Measurements from ENCODE around the gene PARD3.
"Not testable (repeated sequence)": the region's sequence is repeated elsewhere in the genome, so short reads cannot be mapped to it uniquely, and the experiment has no call there.

PARD3 gene

GRCh38 chr10:34297541-34298345 is 517.4 kb downstream of the PARD3 start:
- no peak for DNase-seq (ENCODE audit: low read depth)

- no peak for DNase-seq (ENCODE audit: low read depth)
Measured at GRCh38 chr10:34295142-34295548, 520.0 kb downstream of the PARD3 start.

GRCh38 chr10:34294137-34294536 is 521.0 kb downstream of the PARD3 start:
- no peak for DNase-seq (ENCODE audit: low read depth)

- DNase-seq (ENCODE audit: low read depth) = no peak
Measured at GRCh38 chr10:34292675-34293074, 522.4 kb downstream of the PARD3 start.

- DNase-seq (ENCODE audit: low read depth) = no peak
Measured at GRCh38 chr10:34292194-34292565, 522.9 kb downstream of the PARD3 start.

GRCh38 chr10:34291466-34292193 is 523.5 kb downstream of the PARD3 start:
- DNase-seq (ENCODE audit: low read depth) = no peak

- no peak for DNase-seq (ENCODE audit: low read depth)
Measured at GRCh38 chr10:34290412-34291081, 524.5 kb downstream of the PARD3 start.

- no peak for DNase-seq (ENCODE audit: low read depth)
Measured at GRCh38 chr10:34288634-34289033, 526.5 kb downstream of the PARD3 start.

GRCh38 chr10:34286136-34286739 is 528.9 kb downstream of the PARD3 start:
- DNase-seq (ENCODE audit: low read depth) = no peak

GRCh38 chr10:34281661-34282582 is 533.2 kb downstream of the PARD3 start:
- DNase-seq (ENCODE audit: low read depth) = no peak

GRCh38 chr10:34280599-34281374 is 534.3 kb downstream of the PARD3 start:
- DNase-seq (ENCODE audit: low read depth) = no peak

GRCh38 chr10:34275626-34276130 is 539.4 kb downstream of the PARD3 start:
- no peak for DNase-seq (ENCODE audit: low read depth)

GRCh38 chr10:34274906-34275305 is 540.2 kb downstream of the PARD3 start:
- DNase-seq (ENCODE audit: low read depth) = no peak

- DNase-seq (ENCODE audit: low read depth) = no peak
Measured at GRCh38 chr10:34273340-34273739, 541.8 kb downstream of the PARD3 start.

GRCh38 chr10:34272316-34272715 is 542.8 kb downstream of the PARD3 start:
- no peak for DNase-seq (ENCODE audit: low read depth)

- DNase-seq (ENCODE audit: low read depth) = not testable (repeated sequence)
Measured at GRCh38 chr10:34268410-34268809, 546.7 kb downstream of the PARD3 start.

GRCh38 chr10:34262985-34263384 is 552.1 kb downstream of the PARD3 start:
- no peak for DNase-seq (ENCODE audit: low read depth)

- no peak for DNase-seq (ENCODE audit: low read depth)
Measured at GRCh38 chr10:34260904-34261303, 554.2 kb downstream of the PARD3 start.

GRCh38 chr10:34256216-34256615 is 558.9 kb downstream of the PARD3 start:
- DNase-seq (ENCODE audit: low read depth) = no peak

- DNase-seq (ENCODE audit: low read depth) = no peak
Measured at GRCh38 chr10:34255035-34255434, 560.1 kb downstream of the PARD3 start.

Data from activated T-helper 1 cell treated with Interleukin-2 at 50 U/mL for 16 hours (primary cell).